ENCODE results near the gene SLC25A33.

The SLC25A33 gene

DNA sequence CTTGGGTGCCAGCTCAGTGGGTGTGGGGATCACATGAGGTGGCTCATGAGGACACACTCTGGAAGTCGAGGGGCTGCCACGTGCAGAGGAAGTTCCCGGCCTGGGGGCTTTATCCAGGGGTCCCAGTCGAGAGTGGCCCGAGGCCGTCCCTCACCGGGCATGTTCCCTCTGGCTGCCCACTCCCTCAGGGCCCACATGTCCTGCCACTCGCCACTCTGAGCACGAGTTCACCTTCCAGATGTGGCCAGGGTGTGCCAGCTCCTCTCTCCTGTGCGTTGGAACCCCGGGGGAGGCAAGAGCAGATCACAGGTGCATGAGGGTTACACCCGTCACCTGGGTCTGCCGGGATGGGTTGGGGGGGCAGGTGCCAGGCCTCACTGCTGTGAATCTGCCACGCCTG, 64.0 kb downstream of the SLC25A33 start:
- TF ChIP-seq, protein P1, sequence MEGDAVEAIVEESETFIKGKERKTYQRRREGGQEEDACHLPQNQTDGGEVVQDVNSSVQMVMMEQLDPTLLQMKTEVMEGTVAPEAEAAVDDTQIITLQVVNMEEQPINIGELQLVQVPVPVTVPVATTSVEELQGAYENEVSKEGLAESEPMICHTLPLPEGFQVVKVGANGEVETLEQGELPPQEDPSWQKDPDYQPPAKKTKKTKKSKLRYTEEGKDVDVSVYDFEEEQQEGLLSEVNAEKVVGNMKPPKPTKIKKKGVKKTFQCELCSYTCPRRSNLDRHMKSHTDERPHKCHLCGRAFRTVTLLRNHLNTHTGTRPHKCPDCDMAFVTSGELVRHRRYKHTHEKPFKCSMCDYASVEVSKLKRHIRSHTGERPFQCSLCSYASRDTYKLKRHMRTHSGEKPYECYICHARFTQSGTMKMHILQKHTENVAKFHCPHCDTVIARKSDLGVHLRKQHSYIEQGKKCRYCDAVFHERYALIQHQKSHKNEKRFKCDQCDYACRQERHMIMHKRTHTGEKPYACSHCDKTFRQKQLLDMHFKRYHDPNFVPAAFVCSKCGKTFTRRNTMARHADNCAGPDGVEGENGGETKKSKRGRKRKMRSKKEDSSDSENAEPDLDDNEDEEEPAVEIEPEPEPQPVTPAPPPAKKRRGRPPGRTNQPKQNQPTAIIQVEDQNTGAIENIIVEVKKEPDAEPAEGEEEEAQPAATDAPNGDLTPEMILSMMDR (IDR thresholded peaks at IDR 0.05): no peak
- Histone ChIP-seq H3K27ac (no peak overlapping the region), H3K4me3 (no peak overlapping the region)
- DNase-seq (ENCODE audit: low spot score): no peak

DNA sequence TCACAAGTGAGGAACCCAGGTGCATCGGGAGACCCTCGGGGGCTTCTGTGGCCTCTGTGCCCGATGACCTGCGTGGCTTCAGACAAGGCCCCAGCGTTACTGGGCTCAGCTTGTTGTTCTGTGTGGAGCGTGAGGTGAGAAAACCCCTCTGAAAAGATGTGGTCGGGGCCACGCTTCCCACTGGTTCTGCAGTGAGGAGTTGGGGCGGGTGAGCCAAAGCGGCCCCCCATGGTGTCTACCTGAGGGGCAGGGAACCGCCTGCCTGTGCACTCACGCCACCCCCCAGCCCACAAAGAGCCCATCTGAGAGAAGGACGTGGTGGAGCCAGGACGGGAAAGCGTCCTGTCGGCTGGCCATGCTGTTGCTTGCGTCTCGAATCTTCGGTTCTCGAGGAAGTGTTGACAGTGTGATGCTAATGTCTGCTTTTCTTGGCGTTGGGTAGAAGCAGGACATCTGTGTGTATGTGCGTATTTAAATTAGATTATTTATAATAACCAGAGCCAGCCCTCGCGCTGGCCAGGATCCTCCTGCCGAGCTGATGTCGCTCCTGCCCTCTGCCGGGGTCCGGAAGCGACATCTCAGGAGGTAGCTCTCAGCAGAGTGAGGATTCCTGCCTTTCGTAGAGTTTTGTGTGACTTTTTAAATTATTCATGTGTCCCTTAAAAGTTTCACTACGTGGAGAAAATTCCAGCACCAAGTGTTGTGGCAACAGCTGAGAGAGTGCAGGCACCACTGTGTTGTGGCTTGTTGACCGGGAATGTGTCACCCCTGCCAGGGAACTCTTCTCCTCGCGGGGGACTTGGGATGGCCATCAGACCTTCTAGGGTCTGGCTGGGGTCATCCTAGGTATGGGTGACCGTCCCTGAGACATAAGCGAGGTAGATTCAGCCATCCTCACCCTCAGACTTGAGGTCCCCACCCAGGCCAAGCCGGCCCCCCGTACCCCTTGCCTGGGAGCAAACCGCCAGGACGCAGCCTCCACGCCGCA, 64.8 kb downstream of the SLC25A33 start:
- Histone ChIP-seq H3K27ac (no peak overlapping the region), H3K4me3 (no peak overlapping the region)
- no peak for DNase-seq (ENCODE audit: low spot score)
- TF ChIP-seq, protein P1 (IDR thresholded peaks at IDR 0.05): no peak

DNA sequence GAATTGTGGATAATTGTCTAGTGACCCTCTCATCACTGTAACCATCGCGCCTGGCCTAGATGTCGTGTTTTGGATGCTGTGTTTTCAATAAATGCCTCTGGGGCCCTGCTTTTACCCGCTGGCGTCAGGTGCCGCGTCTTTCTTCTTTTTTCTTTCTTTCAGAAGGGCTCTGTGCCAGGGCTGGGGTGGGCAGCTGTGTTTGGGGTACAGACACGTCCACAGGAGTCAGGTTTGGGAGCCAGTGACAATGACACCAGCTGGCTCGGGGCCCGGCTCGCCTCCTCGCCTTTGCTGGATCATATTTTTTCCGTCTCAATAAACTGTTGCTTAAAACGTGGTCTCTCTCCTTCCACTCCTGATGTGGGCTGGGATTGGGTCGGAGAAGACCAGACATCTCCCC, 65.6 kb downstream of the SLC25A33 start:
- TF ChIP-seq, protein P1 (IDR thresholded peaks at IDR 0.05): no peak
- Histone ChIP-seq H3K27ac (no peak overlapping the region), H3K4me3 (no peak overlapping the region)
- DNase-seq (ENCODE audit: low spot score): no peak

DNA sequence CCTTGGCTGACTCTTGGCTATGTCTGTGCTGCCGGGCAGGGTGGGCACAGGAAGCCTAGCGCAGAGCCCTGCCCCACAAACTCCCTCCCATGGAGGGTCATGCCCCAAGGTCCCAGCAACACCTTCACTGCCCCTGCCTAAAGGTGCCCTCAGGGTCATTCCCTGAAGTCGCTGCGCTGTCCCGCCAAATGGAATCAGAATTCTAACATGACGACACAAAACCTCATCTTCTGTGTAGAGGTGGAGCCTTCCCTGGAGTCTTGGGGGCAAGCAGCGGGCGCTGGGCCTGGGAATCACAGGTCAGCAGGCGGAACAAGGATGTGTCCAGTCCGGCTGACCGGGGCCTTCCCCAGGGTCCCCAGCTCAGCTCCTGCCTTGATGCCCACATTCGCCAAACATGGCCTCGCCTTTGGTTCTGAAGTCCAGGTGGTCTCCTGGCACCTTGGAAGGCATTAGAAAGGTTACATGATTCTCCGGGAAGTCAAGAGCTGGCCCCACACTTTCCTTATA, 66.7 kb downstream of the SLC25A33 start:
- H3K27ac ChIP-seq: no peak overlapping the region
- DNase-seq (ENCODE audit: low spot score): no peak
- no peak overlapping the region for H3K4me3 ChIP-seq
- TF ChIP-seq, protein P1 (IDR thresholded peaks at IDR 0.05): no peak

- DNase-seq (ENCODE audit: low spot score): no peak
- H3K27ac ChIP-seq: no peak overlapping the region
- TF ChIP-seq, protein P1 (IDR thresholded peaks at IDR 0.05): no peak
- no peak overlapping the region for H3K4me3 ChIP-seq
These were observed 67.2 kb downstream of the SLC25A33 start for GRCh38 chr1:9606458-9606857.

GRCh38 chr1:9606948-9607347, 67.7 kb downstream of the SLC25A33 start:
- no peak for DNase-seq (ENCODE audit: low spot score)
- Histone ChIP-seq H3K4me3 (no peak overlapping the region), H3K27ac (no peak overlapping the region)
- TF ChIP-seq, protein P1 (IDR thresholded peaks at IDR 0.05): no peak

DNA sequence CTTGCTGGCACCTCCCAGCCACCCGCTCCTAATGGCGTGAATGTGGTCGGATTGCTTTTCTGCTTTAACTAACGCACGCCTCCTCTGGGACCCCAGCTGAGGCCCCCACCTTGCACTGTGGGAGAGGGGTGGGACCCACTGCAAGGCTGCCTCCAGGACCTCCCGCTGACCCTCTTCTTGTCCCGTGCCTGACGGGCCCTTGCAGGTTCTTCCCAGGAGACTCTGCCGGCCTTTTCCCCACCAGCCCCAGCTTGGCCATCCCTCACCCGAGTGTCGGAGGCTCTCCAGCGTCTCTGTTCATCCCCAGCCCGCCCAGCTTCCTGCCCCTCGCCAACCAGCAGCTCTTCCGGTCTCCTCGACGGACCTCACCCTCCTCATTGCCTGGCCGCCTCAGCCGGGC, 68.1 kb downstream of the SLC25A33 start:
- Histone ChIP-seq H3K27ac (no peak overlapping the region), H3K4me3 (no peak overlapping the region)
- TF ChIP-seq, protein P1 (IDR thresholded peaks at IDR 0.05): no peak
- no peak for DNase-seq (ENCODE audit: low spot score)
